Measurements from ENCODE around the gene RBBP5. TPM values are rescaled to one million over a fixed set of nuclear protein-coding genes. Genes with fewer than 3 reads are reported as not detected.

RBBP5 gene
- total RNA-seq, 4 donors from 2014 or later = 14.4 to 25.1 (median 21.2) TPM

DNA sequence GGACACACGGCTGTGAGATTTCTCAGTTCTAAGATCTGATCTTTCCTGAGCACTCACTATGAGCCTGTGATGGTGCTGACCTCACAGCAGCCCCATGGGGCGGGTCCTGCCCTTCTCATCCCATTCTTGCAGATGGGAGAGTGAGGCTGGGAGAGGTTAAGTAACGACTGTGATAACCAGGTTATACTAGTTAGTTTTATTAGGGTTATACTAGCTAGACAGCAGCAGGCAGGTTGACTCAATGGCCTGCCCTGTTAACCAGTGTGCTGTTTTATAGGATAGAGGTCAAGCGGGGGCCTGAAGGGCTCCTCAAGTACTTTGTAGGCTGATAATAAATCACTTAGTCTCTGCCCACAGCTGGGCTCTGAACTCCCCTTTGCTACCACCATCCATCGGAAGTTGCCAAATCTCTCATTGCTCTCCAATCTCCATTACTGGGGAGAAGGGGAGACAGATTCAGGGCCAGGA, 74.0 kb downstream of the RBBP5 start:
- ATAC-seq = no peak
- intact Hi-C loops (cut with DNase I; ENCODE audit: low total_unique reads) = no loop called here
- Histone ChIP-seq H3K27me3 (peaks cover 30 to 51% (median 33%) of the 10 kb centered on the region in 3 donors), H3K4me3 (no peak overlapping the region), H3K4me1 (no peaks in the 10 kb centered on the region), H3K36me3 (no peaks in the 10 kb centered on the region), H3K27ac (no peak overlapping the region), H3K9me3 (no peaks in the 10 kb centered on the region)
- TF ChIP-seq, protein P1, sequence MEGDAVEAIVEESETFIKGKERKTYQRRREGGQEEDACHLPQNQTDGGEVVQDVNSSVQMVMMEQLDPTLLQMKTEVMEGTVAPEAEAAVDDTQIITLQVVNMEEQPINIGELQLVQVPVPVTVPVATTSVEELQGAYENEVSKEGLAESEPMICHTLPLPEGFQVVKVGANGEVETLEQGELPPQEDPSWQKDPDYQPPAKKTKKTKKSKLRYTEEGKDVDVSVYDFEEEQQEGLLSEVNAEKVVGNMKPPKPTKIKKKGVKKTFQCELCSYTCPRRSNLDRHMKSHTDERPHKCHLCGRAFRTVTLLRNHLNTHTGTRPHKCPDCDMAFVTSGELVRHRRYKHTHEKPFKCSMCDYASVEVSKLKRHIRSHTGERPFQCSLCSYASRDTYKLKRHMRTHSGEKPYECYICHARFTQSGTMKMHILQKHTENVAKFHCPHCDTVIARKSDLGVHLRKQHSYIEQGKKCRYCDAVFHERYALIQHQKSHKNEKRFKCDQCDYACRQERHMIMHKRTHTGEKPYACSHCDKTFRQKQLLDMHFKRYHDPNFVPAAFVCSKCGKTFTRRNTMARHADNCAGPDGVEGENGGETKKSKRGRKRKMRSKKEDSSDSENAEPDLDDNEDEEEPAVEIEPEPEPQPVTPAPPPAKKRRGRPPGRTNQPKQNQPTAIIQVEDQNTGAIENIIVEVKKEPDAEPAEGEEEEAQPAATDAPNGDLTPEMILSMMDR (IDR thresholded peaks at IDR 0.05 in 4 of 5, conservative IDR thresholded peaks at IDR 0.05 in 1 of 5) = no peak
- TF ChIP-seq POLR2A (IDR thresholded peaks at IDR 0.05) = no peak
- in situ Hi-C loops (cut with MboI; ENCODE audit: low sequenced_read_pairs in 4 of 4) = no loop called here
- DNase-seq = no peak

DNA sequence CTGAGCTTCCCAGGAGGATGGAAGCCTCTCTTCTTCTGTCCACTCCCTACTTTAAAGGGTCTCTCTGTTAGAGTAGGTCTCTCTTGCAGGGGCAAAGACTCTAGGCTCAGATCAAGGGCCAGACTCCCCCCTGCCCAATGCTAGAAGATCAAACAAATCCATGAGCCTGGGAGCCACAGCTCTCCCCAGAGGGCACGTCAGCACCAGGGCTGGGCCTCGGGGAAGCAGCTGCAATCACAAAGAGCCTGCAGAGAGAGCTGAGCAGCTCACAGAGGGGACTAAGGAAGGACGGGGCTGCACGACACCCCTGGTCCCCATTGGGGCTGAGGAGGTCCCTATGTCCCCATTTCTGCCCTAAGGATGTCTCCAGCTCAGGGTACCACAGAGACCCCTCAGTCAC, 74.9 kb downstream of the RBBP5 start:
- H3K4me1 ChIP-seq = no peaks in the 10 kb centered on the region
- TF ChIP-seq POLR2A (IDR thresholded peaks at IDR 0.05) = no peak
- TF ChIP-seq, protein P1 (IDR thresholded peaks at IDR 0.05 in 4 of 5, conservative IDR thresholded peaks at IDR 0.05 in 1 of 5) = no peak
- H3K27ac ChIP-seq = no peak overlapping the region
- H3K9me3 ChIP-seq = no peaks in the 10 kb centered on the region
- in situ Hi-C loops (cut with MboI; ENCODE audit: low sequenced_read_pairs in 4 of 4) (no loop called here), intact Hi-C loops (cut with DNase I; ENCODE audit: low total_unique reads) (no loop called here)
- no peaks in the 10 kb centered on the region for H3K36me3 ChIP-seq
- no peak overlapping the region for H3K4me3 ChIP-seq
- DNase-seq = no peak
- ATAC-seq = no peak
- H3K27me3 ChIP-seq = peaks cover 37 to 57% (median 41%) of the 10 kb centered on the region in 3 donors

DNA sequence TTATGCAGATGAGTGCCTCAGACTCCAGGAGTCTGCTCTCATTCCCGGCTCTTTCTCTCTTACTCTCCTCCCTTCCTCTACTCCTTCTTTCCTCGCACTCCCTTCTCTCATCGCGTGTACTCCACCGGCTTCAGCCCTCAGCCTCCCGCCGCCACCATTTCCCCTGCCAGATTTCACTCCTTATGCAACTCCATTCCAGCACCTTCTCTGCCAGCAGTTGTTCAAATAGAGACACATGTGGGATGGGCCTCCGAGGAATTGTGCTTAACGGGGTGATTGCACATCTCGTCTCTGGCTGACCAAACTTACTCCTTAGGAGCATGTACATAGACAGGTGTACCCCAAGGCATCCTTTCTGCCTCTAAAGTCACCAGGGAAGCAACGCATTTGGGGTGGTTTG, 76.6 kb downstream of the RBBP5 start:
- no peak for DNase-seq
- Histone ChIP-seq H3K27me3 (peaks cover 37 to 58% (median 45%) of the 10 kb centered on the region in 3 donors), H3K36me3 (no peaks in the 10 kb centered on the region), H3K27ac (no peak overlapping the region), H3K4me3 (no peak overlapping the region), H3K4me1 (no peaks in the 10 kb centered on the region), H3K9me3 (no peaks in the 10 kb centered on the region)
- TF ChIP-seq, protein P1 (IDR thresholded peaks at IDR 0.05 in 4 of 5, conservative IDR thresholded peaks at IDR 0.05 in 1 of 5) = no peak
- TF ChIP-seq POLR2A (IDR thresholded peaks at IDR 0.05) = no peak
- in situ Hi-C loops (cut with MboI; ENCODE audit: low sequenced_read_pairs in 4 of 4) = no loop called here
- ATAC-seq = no peak
- intact Hi-C loops (cut with DNase I; ENCODE audit: low total_unique reads) = no loop called here

DNA sequence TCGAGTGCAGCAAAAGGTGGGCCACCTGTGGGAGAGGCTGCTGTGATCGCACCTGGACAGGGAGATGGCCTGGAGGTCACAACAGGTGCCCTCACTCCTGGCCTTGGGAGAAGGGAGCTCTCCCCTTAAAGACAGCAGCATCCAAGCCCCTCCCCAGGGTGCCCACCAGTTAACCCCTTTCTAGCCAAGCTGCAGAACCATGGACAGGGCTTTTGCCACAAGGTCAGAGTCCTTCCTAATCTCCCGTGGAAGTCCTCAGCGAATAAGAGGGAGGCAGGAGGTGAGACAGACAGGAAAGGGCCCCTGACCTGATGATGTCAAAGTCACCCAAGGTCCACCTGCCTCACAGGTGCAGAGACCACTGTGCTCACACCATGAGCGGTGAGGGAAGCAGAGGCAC, 77.0 kb downstream of the RBBP5 start:
- no peaks in the 10 kb centered on the region for H3K36me3 ChIP-seq
- H3K4me3 ChIP-seq = no peak overlapping the region
- H3K9me3 ChIP-seq = no peaks in the 10 kb centered on the region
- in situ Hi-C loops (cut with MboI; ENCODE audit: low sequenced_read_pairs in 4 of 4) (no loop called here), intact Hi-C loops (cut with DNase I; ENCODE audit: low total_unique reads) (no loop called here)
- H3K27ac ChIP-seq = no peak overlapping the region
- no peak for DNase-seq
- ATAC-seq = no peak
- H3K27me3 ChIP-seq = peaks cover 37 to 58% (median 45%) of the 10 kb centered on the region in 3 donors
- TF ChIP-seq, protein P1 (IDR thresholded peaks at IDR 0.05 in 4 of 5, conservative IDR thresholded peaks at IDR 0.05 in 1 of 5) = no peak
- no peak for TF ChIP-seq POLR2A (IDR thresholded peaks at IDR 0.05)
- no peaks in the 10 kb centered on the region for H3K4me1 ChIP-seq

DNA sequence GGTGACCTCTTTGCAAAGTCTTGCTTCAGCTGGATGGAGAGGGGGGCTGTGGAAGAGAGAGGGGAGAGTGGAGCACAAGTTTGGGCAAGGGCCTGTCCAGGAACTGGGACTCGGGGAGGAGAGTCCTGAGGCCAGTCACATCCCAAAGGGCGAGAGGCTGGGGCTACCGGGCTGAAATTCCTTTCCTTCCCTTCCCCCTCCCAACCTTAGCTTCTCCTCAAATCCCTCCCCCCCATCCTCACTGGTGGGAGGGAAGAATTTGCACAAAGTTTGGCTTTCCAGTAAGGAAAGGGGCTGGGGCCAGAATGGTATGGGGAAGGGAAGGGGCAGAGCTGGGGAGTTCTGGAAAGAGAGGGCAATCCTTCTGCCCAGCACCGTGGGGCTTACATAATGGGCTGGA, 77.9 kb downstream of the RBBP5 start:
- Histone ChIP-seq H3K4me1 (no peaks in the 10 kb centered on the region), H3K9me3 (no peaks in the 10 kb centered on the region), H3K27ac (no peak overlapping the region), H3K27me3 (peaks cover 37 to 58% (median 45%) of the 10 kb centered on the region in 3 donors), H3K4me3 (no peak overlapping the region), H3K36me3 (no peaks in the 10 kb centered on the region)
- TF ChIP-seq, protein P1 (IDR thresholded peaks at IDR 0.05 in 4 of 5, conservative IDR thresholded peaks at IDR 0.05 in 1 of 5) = no peak
- TF ChIP-seq POLR2A (IDR thresholded peaks at IDR 0.05) = no peak
- intact Hi-C loops (cut with DNase I; ENCODE audit: low total_unique reads) (no loop called here), in situ Hi-C loops (cut with MboI; ENCODE audit: low sequenced_read_pairs in 4 of 4) (no loop called here)
- no peak for ATAC-seq
- DNase-seq = no peak

Data from gastrocnemius medialis (tissue), 4 donors.